GM08714 (cell line): ENCODE measurements around the gene FGGY.

Experiments
- H3K4me3 ChIP-seq: fragments of 200-500 bp; sonication (Bioruptor generic); 2 replicates; pipeline ENCODE4 v1.5.1; 2014; ENCODE audit warnings: mild to moderate bottlenecking, low read length, inconsistent platforms
- ZNF274 ChIP-seq: IDR thresholded peaks from 2 replicates; pipeline ENCODE4 v1.6.1; 2012; ENCODE audit warnings: mild to moderate bottlenecking, low read depth, low read length

FGGY gene

DNA sequence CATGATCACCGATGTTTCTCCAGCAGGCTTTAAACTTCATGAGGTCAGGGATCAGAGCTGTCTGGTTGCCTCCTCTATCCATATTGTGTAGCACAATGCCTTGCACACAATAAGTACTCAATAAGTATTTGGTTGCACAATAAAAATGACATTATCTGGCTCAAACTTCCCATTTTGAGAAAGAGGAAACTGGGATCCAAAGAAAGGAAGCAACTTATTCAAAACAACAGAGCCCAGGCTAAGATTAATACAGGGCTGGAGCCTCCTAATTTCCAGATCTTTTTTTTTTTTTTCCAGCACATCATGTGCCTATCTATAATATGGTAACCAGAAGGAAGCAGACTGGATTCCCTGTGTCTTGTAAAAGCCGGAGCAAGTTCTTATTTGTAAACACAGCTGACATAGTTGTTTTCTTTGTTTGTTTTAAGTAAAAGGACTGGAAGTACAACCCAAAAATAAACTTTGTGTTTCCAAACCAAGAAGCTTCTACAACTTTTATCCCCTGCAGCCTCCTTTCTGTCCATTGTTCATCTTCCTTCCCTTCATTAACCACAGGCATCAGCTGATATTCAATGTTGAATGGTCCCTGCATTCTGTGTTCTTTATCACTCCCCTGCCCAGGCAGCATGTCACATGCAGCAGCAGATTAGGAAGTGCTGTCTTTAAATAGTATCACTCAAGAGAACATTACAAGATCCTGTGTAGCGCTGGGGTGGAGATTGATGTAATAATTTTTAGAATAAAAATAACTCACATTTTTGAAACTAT lies 446.6 kb downstream of the FGGY start:
- no peak overlapping the region for H3K4me3 ChIP-seq
- TF ChIP-seq ZNF274, result no peak

DNA sequence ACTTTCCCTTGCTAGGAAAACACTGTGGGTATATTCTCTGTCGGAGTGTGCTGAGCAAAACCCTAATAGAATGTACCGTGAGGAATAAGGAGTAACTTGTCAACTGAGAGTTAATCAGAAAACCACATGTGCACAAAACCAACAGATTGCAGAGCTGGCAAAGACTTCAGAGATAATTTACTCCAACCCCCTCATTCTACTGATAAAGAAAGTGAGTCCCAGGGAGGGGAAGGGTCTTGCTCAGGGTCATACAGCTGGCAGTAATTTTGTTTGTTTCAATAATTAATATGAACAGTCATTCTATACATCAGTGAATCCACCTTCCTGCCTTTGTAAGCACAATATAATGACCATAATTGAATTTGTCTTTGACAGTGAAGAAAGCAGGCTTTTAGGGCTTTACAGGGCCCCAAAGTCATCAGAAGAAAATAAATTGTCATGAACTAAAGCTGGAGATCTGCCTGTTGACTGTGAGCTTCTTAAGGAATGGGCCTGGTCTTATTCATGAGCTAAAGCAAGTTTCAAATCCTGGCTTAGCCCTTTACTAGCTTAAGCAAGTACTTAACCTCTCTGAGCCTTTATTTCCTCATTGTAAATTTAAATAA lies 450.6 kb downstream of the FGGY start:
- H3K4me3 ChIP-seq, result no peak overlapping the region

DNA sequence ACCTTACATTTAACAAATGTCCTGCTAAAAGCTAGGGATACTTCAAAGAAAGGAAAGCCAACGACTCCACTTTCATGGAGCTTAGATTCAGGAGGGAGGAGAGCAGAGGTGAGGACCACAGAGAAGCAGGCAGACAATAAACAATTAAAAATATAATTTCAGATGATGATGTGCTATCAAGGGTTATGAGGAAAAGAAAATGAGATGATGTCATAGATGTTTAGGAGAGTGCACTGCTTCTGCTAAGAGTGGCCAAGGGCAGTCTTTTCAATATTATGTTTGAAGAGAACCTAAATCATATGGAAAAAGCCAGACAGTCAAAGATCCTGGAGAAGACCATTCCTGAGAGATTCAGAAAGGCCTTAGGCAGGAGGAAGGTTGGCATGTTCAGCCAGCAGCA lies 451.2 kb downstream of the FGGY start:
- no peak for TF ChIP-seq ZNF274
- H3K4me3 ChIP-seq, result no peak overlapping the region

More for the DNA sequence above, 450.6 kb downstream of the FGGY start:
- TF ChIP-seq ZNF274, result no peak

DNA sequence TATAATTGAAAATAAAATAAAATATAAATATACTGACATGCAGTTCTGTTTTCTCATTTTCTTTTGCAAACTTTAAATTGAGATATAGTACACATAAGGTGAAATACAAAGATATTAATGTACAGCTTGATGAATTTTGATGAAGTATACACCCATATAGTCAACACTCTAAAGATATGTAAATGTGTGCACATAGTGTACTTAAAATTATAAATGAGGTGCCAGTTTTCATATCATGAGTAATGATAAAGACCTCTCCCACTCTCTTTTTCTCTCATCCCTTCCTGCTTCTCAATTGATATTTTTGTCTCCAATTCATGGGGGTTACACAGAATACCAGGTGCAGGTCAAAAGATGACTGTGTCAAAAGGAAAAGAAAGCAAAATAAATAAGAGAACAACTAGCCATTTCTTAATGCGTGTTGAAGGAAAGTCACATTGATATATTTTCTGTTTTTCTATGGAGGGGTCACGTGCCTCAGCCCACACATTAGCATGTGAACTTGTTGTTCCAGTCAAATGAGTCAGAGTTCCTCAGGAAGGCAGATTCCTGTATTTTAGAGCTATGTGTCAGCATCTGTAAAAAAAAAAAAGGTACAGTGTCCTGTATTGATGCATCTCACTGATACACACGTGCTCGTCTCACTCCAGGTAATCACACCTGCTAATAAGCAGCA lies 453.6 kb downstream of the FGGY start:
- no peak overlapping the region for H3K4me3 ChIP-seq
- no peak for TF ChIP-seq ZNF274

DNA sequence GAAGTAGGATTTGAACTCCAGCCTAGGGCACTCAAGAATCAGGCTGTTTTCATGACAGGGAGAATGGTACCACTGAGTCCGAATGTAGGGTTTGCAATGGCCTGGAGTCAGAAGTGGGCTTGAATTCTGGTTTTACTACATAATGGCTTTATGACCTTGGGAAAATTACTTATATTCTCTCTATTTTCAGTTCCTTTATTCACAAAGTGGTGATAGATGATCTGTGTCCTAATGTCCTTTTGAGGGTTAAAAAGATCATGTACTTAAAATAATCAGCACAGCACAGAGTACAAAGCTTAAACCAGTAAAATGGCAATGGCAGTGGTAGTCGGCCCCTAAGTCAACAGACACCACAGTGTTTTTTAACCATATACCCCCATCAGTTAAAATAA lies 454.1 kb downstream of the FGGY start:
- H3K4me3 ChIP-seq, result no peak overlapping the region
- no peak for TF ChIP-seq ZNF274

DNA sequence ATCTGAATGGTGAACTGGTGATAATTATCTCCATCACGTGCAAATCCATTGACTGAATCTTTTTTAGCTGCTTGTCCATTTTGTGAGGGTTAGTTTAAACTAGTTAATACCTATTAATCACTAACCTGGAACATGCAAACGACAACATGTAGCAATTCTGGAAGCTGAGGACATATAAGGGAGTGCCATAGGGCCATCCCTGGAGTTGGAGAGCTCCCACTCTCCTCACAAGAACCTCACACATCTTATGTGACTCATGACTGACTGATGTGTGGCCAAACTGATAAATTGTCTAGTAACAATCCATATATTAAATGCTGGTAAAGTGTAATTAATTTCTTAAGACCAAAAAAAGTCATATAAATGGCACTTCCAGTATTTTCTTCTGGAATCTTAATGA lies 454.9 kb downstream of the FGGY start:
- H3K4me3 ChIP-seq, result no peak overlapping the region
- no peak for TF ChIP-seq ZNF274

DNA sequence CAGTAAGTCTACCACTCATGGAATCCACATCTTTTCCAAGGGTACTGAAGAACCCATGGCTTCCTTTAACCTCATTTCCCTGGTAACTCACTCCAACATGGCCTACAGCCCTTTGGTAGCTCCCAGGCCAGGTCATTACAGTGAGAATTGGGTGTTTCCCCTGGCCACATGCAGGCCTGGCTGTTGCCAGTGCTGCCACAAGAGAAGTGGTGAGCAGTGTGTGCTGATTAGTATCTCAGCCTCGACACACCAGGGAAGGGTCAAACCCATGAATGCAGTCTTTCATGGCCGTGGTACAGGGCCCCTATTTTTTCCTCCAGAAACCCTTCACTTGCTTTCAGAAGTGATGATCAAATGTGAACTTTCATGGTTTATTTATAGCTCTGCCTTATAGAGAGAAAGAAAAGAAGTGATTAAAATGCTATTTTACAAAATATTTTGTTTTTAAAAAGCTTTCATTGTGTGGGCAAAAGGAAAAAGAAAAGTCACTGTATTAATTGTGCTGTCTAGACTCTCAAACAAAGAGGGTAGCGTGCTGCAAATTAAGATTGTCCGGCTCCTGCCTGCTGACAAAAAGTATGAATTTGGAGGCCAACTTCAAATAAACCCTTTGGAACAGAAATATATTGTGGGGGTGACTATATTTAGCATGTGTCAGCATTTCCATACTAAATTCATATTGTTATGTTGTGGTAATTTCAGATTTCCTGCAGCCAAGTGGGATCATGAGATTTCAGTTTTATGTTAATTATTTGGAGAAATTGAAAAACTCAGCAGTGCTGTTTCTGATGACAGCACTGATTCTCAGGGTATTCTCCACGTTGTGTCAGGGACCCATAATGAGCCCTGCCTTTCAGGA lies 455.9 kb downstream of the FGGY start:
- no peak for TF ChIP-seq ZNF274
- no peak overlapping the region for H3K4me3 ChIP-seq

DNA sequence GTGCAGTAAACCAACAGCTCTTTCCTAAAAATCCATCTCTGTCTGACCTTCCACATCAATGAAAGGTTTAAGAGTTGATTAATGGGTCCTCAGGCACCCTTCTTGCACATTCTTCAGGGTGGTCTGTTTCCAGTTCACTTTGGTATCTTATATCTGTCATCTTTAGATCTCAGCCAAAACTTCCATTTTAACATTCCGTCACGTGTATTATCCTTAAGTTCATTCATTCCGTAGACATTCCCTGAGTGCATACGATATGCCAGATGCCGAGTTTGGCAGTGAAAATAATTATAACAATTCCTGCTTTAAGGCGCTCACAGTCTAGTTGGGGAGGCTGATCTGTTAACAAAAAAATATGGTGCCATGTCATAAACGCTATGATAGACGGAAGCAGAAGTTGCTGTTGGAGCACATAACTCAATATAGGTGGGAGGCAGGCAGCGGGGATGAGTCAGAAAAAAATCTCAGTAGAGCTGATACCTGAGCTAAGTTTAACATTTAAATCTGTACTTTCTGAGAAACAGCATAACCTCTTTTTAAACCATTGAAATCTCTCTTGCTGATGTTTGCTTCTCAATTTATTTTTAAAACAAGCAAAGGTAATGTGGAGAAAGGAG lies 458.3 kb downstream of the FGGY start:
- TF ChIP-seq ZNF274, result no peak
- H3K4me3 ChIP-seq, result no peak overlapping the region

DNA sequence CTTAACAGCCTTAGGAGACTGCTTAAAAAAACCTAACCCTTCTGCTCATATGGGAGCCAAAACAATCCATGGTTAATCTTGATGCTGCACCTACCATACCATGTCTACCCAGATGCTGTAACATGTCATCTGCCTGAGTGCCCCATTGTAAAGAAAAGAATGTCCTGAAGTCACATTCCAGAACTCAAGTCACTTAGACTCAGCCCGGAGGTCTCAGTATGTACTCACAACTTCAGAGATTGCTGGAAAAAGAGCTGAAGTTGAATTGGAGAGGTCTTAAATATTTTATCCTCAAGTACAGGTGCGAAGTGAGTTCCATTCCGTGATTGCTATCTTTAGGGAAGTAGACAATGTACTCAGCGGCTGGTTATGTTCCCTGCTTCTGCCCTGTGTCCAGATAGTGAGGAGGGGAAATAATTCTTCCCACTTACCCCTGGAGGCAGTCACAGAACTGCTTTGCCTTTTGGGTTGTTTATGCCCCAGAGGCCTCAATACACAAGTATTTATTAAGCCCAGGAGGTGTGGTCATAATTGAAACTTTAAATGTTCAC lies 460.4 kb downstream of the FGGY start:
- no peak for TF ChIP-seq ZNF274
- H3K4me3 ChIP-seq, result no peak overlapping the region

DNA sequence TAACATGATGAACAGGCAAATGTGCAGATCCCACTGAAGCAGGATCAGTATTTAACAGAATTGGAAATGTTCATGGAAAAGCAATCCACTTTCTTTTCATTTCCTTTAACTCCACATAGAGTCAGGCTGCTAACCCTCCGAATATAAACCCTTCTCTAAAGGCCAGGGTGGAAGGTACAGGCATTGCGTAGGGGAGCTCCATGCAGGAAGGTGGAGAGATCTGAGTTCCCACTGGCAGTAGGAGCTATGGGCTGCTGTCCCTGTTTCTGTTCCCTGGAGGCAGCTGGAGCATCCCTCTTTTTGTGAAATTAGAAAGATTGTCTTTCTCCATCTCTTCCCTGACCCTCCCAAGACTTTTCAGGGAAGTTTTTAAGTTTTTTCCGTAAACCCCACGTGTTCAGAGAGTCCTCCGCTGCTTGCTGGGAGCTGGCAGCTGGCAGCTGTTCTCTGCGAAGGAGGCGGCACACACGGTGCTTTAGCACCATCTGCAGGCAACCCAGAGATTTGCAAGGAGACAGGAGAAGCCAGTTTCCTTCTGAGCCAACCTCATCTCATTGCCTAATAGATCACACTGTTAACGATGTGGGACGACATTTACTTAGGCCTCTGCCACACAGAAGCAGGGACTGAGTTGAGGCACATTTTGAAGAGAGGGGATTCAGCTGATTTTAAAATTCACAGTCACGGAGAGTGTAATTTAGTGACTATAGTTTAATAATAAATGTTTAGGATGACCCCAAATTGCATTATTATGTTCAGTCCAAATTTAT lies 462.4 kb downstream of the FGGY start:
- no peak overlapping the region for H3K4me3 ChIP-seq

DNA sequence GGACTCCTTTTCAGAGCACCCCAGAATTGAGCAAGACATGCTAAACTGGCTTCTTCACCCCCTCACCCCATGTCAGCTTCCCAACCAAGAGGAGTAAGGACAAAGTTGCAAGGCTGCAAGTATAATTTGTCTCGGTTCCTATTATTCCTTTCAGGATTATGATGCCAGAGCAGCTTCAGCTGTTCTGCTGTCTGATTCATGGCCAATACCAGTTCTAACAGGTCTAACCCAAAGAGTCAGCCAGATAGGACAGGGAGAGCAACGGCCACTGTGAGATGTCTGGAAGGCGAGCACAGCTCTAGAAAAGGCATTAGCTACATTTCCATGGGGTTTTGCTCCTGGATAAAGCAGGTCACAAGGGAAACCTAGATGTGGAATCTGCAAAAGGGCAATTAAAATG lies 464.5 kb downstream of the FGGY start:
- no peak overlapping the region for H3K4me3 ChIP-seq
- TF ChIP-seq ZNF274, result no peak

More for the DNA sequence above, 462.4 kb downstream of the FGGY start:
- TF ChIP-seq ZNF274, result no peak

DNA sequence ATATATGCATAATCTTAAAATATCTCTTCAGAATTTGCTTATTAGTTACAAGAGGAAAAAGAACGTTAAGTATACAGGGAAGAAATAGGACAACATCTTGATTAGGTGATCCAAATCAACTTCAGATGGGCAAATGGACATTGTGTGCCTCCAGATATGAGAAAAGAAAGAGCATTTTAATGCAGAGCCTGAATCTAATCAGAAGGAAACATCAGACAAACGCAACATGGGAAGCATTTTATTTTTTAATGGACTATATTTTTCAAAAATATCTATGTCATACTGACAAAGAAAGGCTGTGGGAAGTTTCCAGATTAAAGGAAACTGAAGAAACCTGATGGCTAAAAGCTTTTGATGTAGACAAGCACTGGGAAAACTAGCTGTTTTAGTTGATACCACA lies 466.5 kb downstream of the FGGY start:
- TF ChIP-seq ZNF274, result no peak
- H3K4me3 ChIP-seq, result no peak overlapping the region
